GM19328 (cell line): ENCODE measurements around the gene OR51B4.
"Not testable (repeated sequence)": the region's sequence is repeated elsewhere in the genome, so short reads cannot be mapped to it uniquely, and the experiment has no call there.

Source experiments
- ATAC-seq: cut with Tn5 transposase; IDR thresholded peaks from one replicate; pipeline ENCODE4 v1.9.1; 2021; ENCODE audit warnings: mild to moderate bottlenecking, moderate library complexity; ENCODE audit not compliant: unreplicated experiment

The OR51B4 gene

DNA sequence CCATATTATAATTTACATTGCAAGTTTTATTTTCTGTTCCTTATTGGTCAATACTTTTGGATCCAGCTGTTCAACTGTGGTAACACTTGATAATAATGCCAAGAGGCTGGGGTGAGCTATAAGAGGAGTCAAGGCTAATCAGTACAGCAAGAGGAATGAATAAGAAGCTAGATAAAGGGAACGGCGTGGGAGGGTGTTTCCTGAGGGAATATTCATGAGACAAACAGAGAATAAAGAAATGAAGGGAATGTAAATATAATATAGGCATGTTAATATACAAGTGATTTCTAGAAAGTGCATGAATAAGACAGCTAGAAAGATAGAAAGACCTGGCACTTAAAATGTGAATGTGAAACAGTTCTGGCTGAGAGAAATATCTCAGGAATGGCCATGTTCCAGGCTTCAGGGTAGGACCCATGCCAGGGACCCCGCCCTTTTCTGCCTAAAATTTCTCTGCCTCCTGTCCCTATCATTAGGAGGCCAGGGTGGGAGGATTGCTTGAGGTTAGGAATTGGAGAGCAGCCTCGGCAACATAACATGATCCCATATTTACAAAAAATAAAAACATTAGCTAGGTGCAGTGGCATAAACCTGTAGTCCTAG lies 3.9 kb downstream of the OR51B4 start:
- no peak for ATAC-seq

DNA sequence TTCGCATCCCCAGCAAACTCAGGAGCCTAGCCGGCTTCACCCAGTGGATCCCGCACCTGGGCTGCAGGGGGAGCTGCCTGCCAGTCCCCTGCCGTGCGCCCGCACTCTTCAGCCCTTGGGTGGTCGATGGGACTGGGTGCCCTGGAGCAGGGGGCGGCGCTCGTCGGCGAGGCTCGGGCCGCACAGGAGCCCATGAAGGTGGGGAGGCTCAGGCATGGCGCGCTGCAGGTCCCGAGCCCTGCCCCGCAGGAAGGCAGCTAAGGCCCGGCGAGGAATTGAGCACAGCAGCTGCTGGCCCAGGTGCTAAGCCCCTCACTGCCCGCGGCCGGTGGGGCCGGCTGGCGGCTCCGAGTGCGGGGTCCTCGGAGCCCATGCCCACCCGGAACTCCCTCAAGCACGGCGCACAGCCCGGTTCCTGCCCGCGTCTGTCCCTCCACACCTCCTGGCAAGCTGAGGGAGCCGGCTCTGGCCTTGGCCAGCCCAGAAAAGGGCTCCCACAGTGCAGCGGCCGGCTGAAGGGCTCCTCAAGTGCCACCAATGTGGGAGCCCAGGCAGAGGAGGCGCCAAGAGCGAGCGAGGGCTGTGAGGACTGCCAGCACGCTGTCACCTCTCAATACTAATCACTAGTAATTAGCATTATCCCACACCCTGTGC lies 7.3 kb downstream of the OR51B4 start:
- not testable (repeated sequence) for ATAC-seq

- no peak for ATAC-seq
Measured at GRCh38 chr11:5293028-5293427, 8.7 kb downstream of the OR51B4 start.

DNA sequence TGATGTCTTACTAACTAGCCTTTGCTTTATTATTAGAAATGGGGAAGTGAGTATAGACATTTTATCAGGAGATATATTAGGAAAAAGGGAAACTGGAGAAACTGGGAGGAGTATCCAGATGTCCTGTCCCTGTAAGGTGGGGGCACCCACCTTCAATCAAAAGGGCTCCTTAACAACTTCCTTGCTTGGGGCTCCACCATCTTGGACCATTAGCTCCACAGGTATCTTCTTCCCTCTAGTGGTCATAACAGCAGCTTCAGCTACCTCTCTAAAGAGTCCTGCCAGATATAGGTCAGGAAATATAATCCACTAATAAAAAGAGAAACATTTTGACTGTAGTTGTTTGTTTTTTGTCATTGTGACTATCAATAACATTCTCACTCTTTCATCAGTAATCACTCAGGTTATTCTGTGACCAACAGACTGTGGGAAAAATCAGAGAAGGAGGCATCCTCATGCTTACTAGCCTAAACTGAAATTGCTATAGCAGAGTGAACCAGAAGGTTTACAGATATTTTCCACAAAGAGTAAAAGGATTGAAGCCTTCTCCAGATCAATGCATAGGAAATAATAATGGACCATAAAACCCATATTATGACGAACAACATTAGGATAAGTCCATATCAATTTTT lies 10.4 kb downstream of the OR51B4 start:
- peak; percentile 88 for ATAC-seq

GRCh38 chr11:5290106-5290505 lies 11.6 kb downstream of the OR51B4 start:
- no peak for ATAC-seq

- ATAC-seq = no peak
Measured at GRCh38 chr11:5289696-5290095, 12.1 kb downstream of the OR51B4 start.

- ATAC-seq = no peak
Measured at GRCh38 chr11:5288906-5289550, 12.7 kb downstream of the OR51B4 start.

DNA sequence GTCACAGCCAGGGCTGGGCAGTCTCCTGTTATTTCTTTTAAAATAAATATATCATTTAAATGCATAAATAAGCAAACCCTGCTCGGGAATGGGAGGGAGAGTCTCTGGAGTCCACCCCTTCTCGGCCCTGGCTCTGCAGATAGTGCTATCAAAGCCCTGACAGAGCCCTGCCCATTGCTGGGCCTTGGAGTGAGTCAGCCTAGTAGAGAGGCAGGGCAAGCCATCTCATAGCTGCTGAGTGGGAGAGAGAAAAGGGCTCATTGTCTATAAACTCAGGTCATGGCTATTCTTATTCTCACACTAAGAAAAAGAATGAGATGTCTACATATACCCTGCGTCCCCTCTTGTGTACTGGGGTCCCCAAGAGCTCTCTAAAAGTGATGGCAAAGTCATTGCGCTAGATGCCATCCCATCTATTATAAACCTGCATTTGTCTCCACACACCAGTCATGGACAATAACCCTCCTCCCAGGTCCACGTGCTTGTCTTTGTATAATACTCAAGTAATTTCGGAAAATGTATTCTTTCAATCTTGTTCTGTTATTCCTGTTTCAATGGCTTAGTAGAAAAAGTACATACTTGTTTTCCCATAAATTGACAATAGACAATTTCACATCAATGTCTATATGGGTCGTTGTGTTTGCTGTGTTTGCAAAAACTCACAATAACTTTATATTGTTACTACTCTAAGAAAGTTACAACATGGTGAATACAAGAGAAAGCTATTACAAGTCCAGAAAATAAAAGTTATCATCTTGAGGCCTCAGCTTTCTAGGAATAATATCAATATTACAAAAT lies 13.4 kb downstream of the OR51B4 start:
- no peak for ATAC-seq

- no peak for ATAC-seq
Measured at GRCh38 chr11:5286901-5287300, 14.8 kb downstream of the OR51B4 start.

DNA sequence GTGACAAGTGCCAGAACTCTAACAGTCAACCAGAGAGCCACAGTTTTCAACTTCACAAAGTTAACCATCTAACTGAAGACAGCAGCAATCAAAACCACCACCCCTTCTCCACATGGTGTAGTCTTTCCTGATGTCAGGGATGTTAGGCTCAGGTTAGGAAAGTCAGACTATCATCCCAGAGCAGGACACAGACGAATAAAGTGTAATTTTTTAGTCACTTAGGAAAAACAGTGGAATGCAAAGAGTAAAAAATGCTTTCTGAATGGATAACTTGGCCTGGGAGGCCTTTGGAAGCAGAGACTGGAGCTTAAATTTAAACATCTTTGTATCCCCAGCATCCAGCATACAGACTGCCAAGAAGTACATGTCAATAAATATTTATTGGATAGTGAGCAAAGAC lies 15.4 kb downstream of the OR51B4 start:
- ATAC-seq = no peak

- no peak for ATAC-seq
Measured at GRCh38 chr11:5285703-5286340, 15.9 kb downstream of the OR51B4 start.

- no peak for ATAC-seq
Measured at GRCh38 chr11:5284637-5285036, 17.1 kb downstream of the OR51B4 start.

DNA sequence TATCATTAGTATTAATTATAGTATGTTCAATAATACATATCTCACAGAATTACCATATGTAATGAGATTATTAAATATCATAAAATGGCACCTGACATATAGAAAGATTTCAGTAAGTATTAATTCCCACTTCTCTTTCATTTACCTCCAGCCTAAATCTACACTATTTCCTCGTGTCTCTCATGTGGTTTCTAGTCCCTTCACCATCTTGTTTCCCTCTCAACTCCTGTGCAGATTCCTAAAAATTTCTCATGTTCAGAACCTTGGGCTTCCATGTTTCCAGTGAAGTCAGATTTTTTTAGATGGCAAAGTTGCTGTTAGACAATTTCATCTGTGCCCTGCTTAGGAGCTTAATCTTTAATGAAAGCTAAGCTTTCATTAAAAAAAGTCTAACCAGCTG lies 17.9 kb downstream of the OR51B4 start:
- no peak for ATAC-seq

DNA sequence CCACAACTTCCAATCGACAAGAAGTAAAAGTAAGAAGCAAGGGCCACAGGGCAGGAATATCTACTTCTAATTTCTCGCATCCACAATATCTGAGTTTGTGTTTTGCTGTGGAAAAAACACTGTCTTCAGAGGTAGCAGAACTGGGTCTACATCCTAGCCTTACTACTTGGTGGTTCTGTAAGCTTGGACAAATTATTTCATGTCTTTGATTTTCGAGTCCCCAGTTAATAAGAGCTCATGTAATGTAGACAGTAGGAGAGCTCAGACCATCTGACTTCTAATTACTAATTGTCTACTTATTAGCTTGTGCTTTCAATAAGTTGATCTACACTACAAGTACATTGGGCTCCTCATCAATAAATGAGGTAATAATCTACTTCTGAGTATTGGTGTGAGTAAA lies 18.7 kb downstream of the OR51B4 start:
- ATAC-seq = no peak

DNA sequence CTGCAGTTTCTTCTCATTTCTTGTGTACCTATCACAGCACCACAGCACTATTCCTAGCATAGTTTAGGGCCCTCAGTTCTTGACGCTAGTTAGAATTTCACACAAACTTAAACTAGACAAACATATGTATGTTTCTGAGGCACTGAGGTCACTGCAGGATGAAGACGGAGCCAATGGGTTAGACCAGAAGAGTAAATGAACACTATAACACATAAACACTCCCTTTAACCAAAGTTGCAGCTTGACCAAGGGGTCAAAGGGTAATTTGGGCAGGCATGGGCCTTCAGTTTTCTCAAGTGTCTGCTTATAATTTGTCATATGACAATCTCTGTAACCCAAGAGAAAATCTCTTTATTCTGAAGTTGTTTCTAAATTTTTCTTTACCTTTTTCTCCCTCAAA lies 19.1 kb downstream of the OR51B4 start:
- no peak for ATAC-seq

GRCh38 chr11:5281596-5281995 lies 20.1 kb downstream of the OR51B4 start:
- ATAC-seq = no peak

- peak; percentile 88 for ATAC-seq
Measured at GRCh38 chr11:5280582-5281102, 21.1 kb downstream of the OR51B4 start.

GRCh38 chr11:5279471-5280090 lies 22.2 kb downstream of the OR51B4 start:
- ATAC-seq = no peak

GRCh38 chr11:5277807-5278382 lies 23.9 kb downstream of the OR51B4 start:
- ATAC-seq = no peak

DNA sequence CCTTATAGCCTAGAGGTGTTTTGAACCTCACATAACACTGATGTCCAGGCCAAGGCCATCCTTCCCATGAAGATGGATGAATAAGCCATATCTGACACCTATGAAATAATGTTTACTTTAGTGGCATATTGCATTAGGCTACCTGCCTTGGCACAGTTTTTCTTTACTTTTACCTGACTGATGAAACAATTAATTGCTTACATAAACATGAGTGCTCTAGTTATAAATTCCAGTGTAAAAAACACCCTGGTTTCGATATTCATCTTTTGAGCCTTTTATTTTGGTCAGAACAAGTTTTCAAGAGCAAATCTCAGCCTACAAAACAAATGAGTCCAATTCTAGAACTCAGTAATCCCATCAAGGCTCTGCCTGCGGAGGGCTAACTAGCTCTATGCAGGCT lies 25.0 kb downstream of the OR51B4 start:
- no peak for ATAC-seq
